Measurements from ENCODE around the gene KLK14. TPM values are rescaled to one million over a fixed set of nuclear protein-coding genes. Genes with fewer than 3 reads are reported as not detected.

The KLK14 gene
- total and polyA plus RNA-seq, 2 experiments from 2014 or later: 0.42 TPM; not detected in 1

DNA sequence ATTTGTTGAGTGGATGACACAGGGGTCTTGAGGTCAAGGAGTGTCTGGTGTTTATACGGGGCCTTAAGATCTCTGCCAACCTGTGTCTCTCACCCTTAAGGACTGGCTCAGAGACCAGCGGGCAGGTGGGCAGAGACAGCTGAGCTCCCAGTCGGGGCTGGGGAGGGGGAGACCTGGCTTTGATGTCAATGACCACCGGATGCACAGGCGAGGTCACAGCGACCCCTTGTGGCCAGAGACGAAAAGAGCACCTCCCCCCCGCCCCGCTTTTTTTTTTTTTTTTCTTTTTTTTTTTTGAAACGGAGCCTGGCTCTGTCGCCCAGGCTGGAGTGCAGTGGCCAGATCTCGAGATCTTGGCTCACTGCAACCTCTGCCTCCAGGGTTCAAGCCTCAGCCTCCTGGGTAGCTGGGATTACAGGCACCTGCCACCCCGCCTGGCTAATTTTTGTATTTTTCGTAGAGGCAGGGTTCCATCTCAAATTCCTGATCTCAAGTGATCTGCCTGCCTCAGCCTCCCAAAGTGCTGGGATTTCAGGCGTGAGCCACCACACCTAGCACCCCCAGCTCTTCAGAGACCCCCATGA is 12.1 kb upstream of the KLK14 start:
- no peak overlapping the region; the same call in 1 of the 2 replicates for H3K27ac Mint-ChIP-seq

DNA sequence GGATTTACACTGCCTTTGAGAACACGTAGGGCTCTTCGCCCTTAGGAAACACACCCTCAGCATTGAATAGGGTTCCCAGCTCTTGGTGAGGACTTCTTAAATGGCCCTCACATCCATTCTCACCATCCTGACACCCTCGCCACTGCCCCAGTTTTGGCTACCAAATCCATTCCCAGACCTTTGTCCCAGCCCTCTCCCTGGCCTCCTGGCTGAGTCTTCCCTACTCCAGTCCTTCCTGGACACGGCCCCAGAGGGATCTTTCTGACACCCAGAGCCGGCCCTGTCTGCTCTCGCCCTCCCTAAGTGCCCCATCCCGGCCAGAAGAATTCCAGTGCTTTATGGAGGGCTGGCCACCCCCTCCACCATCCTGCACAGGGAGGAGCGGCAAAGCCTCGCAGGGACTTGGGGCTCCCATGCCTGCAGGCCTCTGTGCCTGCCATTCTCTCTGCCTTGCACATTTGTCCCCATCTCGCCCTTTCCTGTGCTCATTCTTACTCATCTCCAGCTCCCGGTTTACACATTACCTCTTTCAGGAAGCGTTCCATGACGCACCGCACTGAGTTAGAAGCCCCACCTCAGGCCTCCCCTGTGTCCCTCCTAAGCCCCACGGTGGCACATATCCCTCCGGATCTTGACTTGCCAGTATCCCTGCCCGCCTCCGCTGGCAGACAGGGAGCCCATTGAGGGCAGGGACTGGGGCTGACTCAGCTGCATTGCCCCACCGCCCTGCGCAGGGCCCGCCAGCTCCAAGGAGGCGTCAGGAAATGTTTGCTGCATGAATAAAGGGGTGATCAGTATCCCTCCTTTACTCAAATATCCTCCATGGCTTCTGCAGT is 11.0 kb upstream of the KLK14 start:
- H3K4me2 ChIP-seq: no peak overlapping the region
- H4K20me1 ChIP-seq (replicated peaks; ENCODE audit: insufficient read depth): no peaks in the 10 kb centered on the region
- ATAC-seq (no peak), DNase-seq (ENCODE audit: low spot score) (no peak)
- H3K36me3 Mint-ChIP-seq (ENCODE audit: low read depth): no peaks in the 10 kb centered on the region; the same call in 2 of the 3 replicates
- H3F3A ChIP-seq (replicated peaks; ENCODE audit: low read depth): peaks cover 5% of the 10 kb centered on the region; the same call in 1 of the 2 replicates
- H3K36me3 ChIP-seq (ENCODE audit: insufficient read depth): no peaks in the 10 kb centered on the region
- H3K27me3 Mint-ChIP-seq (ENCODE audit: insufficient read depth, low read depth, poor library complexity): peaks cover 16% of the 10 kb centered on the region
- no peaks in the 10 kb centered on the region for H3K9me3 Mint-ChIP-seq
- H3K4me1 Mint-ChIP-seq: peaks cover 24% of the 10 kb centered on the region
- H3K79me2 ChIP-seq (replicated peaks; ENCODE audit: insufficient read depth): no peaks in the 10 kb centered on the region
- H3K4me3 Mint-ChIP-seq: no peak overlapping the region; the same call in 2 of the 3 replicates
- peaks cover 5% of the 10 kb centered on the region; the same call in 1 of the 2 replicates for H3K4me1 ChIP-seq (ENCODE audit: insufficient read depth)
- no peak overlapping the region for H3K4me3 ChIP-seq
- no peak overlapping the region for H3K27ac Mint-ChIP-seq
- no peaks in the 10 kb centered on the region; the same call in 1 of the 2 replicates for H3K27me3 ChIP-seq (ENCODE audit: insufficient read depth)
- no peak overlapping the region for H3K27ac ChIP-seq (ENCODE audit: low read depth)
- no peaks in the 10 kb centered on the region for H3K9me2 ChIP-seq (ENCODE audit: insufficient read depth)
- H2AFZ ChIP-seq: no peak overlapping the region
- no peak for TF ChIP-seq STAT1 (IDR thresholded peaks at IDR 0.05; ENCODE audit: unreplicated experiment)
- TF ChIP-seq, protein P1, sequence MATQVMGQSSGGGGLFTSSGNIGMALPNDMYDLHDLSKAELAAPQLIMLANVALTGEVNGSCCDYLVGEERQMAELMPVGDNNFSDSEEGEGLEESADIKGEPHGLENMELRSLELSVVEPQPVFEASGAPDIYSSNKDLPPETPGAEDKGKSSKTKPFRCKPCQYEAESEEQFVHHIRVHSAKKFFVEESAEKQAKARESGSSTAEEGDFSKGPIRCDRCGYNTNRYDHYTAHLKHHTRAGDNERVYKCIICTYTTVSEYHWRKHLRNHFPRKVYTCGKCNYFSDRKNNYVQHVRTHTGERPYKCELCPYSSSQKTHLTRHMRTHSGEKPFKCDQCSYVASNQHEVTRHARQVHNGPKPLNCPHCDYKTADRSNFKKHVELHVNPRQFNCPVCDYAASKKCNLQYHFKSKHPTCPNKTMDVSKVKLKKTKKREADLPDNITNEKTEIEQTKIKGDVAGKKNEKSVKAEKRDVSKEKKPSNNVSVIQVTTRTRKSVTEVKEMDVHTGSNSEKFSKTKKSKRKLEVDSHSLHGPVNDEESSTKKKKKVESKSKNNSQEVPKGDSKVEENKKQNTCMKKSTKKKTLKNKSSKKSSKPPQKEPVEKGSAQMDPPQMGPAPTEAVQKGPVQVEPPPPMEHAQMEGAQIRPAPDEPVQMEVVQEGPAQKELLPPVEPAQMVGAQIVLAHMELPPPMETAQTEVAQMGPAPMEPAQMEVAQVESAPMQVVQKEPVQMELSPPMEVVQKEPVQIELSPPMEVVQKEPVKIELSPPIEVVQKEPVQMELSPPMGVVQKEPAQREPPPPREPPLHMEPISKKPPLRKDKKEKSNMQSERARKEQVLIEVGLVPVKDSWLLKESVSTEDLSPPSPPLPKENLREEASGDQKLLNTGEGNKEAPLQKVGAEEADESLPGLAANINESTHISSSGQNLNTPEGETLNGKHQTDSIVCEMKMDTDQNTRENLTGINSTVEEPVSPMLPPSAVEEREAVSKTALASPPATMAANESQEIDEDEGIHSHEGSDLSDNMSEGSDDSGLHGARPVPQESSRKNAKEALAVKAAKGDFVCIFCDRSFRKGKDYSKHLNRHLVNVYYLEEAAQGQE (IDR thresholded peaks at IDR 0.05; ENCODE audit: unreplicated experiment): no peak
- no peak for TF ChIP-seq JUNB (IDR thresholded peaks at IDR 0.05; ENCODE audit: unreplicated experiment)
- no peak for TF ChIP-seq EZH2 (IDR thresholded peaks at IDR 0.05; ENCODE audit: low read depth, unreplicated experiment)
- TF ChIP-seq NANOG (IDR thresholded peaks at IDR 0.05; ENCODE audit: borderline replicate concordance): no peak
- no peak for TF ChIP-seq CREB1 (CRISPR knock-in tag; IDR thresholded peaks at IDR 0.05; ENCODE audit: low read depth)
- TF ChIP-seq ETS1 (IDR thresholded peaks at IDR 0.05): no peak

More for the DNA sequence above, 12.1 kb upstream of the KLK14 start:
- Histone ChIP-seq H3K4me2 (0 out of 2 replicates have a peak overlapping the region, but pooled peaks have one; percentile 39), H3K9me2 (ENCODE audit: insufficient read depth) (no peaks in the 10 kb centered on the region), H3K4me3 (no peak overlapping the region), H3K36me3 (ENCODE audit: insufficient read depth) (no peaks in the 10 kb centered on the region), H3F3A (replicated peaks; ENCODE audit: low read depth) (peaks cover 5% of the 10 kb centered on the region; the same call in 1 of the 2 replicates), H4K20me1 (replicated peaks; ENCODE audit: insufficient read depth) (no peaks in the 10 kb centered on the region), H3K27me3 (ENCODE audit: insufficient read depth) (no peaks in the 10 kb centered on the region; the same call in 1 of the 2 replicates), H2AFZ (no peak overlapping the region), H3K27ac (ENCODE audit: low read depth) (no peak overlapping the region), H3K4me1 (ENCODE audit: insufficient read depth) (peaks cover 11% of the 10 kb centered on the region), H3K79me2 (replicated peaks; ENCODE audit: insufficient read depth) (no peaks in the 10 kb centered on the region)
- Mint-ChIP-seq H3K4me3 (no peak overlapping the region; the same call in 2 of the 3 replicates), H3K9me3 (peaks cover 3% of the 10 kb centered on the region; the same call in 1 of the 3 replicates), H3K4me1 (peaks cover 24% of the 10 kb centered on the region), H3K27me3 (ENCODE audit: insufficient read depth, low read depth, poor library complexity) (peaks cover 15% of the 10 kb centered on the region), H3K36me3 (ENCODE audit: low read depth) (peaks cover 2% of the 10 kb centered on the region; the same call in 1 of the 3 replicates)
- DNase-seq (ENCODE audit: low spot score) (peak; percentile 77), ATAC-seq (peak; percentile 50)
- TF ChIP-seq ZNF114 (CRISPR knock-in tag; IDR thresholded peaks at IDR 0.05): no peak
- TF ChIP-seq, protein P2, sequence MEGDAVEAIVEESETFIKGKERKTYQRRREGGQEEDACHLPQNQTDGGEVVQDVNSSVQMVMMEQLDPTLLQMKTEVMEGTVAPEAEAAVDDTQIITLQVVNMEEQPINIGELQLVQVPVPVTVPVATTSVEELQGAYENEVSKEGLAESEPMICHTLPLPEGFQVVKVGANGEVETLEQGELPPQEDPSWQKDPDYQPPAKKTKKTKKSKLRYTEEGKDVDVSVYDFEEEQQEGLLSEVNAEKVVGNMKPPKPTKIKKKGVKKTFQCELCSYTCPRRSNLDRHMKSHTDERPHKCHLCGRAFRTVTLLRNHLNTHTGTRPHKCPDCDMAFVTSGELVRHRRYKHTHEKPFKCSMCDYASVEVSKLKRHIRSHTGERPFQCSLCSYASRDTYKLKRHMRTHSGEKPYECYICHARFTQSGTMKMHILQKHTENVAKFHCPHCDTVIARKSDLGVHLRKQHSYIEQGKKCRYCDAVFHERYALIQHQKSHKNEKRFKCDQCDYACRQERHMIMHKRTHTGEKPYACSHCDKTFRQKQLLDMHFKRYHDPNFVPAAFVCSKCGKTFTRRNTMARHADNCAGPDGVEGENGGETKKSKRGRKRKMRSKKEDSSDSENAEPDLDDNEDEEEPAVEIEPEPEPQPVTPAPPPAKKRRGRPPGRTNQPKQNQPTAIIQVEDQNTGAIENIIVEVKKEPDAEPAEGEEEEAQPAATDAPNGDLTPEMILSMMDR (conservative IDR thresholded peaks at IDR 0.05; ENCODE audit: low read depth in 2 of 2): peak; percentile 78 to 84
